ENCODE data around the gene UCP2.
A peak's percentile ranks its signal among the peaks of the same experiment; 100 is the strongest.
"Not testable (repeated sequence)": the region's sequence is repeated elsewhere in the genome, so short reads cannot be mapped to it uniquely, and the experiment has no call there.

The UCP2 gene

DNA sequence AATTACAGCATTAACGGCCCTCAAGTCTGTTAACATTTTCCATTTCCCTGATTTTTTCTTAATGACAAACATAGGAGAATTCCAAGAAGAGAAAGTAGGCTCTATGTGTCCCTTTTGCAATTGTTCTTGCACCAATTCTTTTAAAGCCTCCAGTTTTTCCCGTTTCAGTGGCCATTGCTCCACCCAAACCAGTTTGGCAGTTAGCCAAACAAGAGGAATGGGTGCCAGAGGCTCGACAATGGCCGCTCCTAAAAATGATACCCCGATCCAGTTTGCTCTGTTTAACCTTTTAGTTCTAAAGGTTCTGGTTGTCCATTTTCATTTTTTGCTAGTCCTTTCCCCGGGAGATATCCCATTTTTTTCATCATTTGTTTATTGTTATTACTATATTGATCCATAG lies 38.6 kb downstream of the UCP2 start:
- no peak for DNase-seq (ENCODE audit: low read depth)

DNA sequence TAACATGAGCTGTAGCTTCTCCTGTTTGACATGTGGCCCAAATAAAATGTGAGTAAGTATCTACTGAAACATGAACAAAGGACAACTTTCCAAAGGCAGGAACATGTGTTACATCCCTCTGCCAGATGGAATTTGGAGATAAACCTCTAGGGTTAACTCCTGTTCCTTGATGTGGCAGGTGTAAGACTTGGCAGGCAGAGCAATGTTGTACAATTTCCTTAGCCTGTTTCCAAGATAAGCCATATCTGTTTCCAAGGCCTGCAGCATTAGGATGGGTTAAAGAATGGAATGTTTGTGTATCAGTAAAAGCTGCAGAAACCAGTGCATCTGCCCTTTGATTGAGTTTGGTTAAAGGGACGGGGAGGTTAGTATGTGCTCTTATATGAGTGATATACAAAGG lies 40.6 kb downstream of the UCP2 start:
- DNase-seq (ENCODE audit: low read depth): no peak

DNA sequence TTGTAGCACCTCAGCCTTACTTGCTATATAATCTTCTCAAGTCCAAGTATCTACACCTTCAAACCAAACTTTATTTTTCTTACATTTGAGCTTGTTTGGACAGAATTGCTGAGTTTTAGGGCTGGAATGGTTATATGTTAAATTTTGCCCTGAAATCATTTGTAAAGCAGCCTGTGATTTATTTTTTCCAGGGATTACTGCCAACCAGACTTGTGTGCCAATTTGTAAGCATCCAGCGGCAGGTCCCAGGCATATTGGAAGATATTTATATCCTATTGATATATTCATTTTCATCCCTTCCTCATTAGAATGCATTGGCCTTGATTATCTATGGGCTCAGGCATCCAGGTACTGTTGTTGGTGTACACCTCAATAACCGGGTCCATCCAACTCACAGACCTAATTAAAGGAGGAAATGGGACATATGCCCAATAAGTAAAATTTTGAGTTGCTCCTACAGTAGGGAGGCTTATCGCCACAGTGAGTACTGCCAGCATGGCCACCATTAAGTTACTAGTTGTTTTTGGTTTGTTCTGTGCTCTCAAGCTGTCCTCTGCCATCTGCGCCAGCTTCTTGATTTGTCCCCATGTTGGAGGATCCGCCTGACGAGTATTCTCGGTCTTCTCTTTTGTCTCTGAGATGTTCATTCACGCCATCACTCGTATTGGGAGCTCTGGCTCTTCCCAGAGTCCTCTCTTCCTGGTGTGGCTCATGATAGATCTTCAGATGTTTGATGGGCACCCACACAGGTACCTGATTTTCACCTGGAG lies 41.7 kb downstream of the UCP2 start:
- DNase-seq (ENCODE audit: low read depth): no peak

DNA sequence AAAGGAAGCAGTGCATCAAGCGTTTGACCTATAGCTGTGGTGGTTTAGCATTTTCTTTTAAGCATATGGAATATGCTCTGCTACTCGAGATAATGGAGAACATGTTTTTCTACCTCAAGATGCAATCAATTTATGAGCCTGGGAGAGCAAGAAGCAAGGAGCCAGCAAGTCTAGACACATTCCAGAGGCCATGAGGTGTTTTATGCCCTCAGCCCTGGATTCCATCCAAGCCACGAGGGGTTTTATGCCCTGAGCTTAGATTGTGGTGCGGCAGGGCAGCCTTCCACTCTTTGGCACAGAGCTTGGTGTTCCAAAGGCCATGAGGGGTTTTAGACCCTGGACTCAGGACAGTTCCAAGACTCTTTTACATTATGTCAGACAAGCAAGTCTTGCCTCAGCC lies 43.5 kb downstream of the UCP2 start:
- DNase-seq (ENCODE audit: low read depth): peak; percentile 32

DNA sequence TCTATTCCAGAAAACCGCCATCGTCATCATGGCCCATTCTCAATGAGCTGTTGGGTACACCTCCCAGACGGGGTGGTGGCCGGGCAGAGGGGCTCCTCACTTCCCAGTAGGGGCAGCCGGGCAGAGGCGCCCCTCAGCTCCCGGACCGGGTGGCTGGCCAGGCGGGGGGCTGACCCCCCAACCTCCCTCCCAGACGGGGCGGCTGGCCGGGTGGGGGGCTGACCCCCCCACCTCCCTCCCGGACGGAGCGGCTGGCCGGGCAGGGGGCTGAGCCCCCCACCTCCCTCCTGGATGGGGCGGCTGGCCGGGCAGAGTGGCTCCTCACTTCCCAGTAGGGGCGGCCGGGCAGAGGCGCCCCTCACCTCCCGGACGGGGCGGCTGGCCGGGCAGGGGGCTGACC lies 46.6 kb downstream of the UCP2 start:
- not testable (repeated sequence) for DNase-seq (ENCODE audit: low read depth)

DNA sequence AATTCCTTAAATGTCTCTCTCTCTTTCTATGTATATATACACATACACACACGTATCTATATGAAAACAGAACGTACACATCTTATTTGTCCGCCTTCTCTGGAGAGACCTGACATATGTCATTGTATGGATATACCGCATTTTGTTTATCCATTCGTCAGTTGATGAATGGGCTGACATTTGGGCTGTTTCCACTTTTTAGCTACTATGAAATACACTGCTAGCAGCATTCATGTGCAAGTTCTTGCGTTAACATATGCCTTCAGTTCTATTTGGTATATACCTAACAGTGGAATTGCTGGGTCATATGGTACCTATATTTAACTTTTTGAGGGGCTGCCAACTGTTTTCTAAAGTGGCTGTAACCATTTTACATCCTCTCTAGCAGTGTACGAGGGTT lies 49.9 kb downstream of the UCP2 start:
- DNase-seq (ENCODE audit: low read depth): no peak

DNA sequence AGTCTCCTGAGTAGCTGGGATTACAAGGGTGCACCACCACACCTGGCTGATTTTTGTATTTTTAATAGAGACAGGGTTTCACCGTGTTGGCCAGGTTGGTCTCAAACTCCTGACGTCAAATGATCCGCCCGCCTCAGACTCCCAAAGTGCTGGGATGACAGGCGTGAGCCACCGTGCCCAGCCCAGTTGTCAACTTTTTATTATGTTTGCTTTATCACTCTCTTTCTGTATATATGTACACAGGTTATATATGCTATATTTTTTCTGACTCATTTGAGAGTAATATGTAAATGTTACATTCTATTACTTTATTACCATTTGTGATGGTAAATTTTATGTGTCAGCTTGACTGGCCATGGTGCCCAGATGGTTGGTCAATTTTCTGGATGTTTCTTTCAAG lies 50.7 kb downstream of the UCP2 start:
- no peak for DNase-seq (ENCODE audit: low read depth)

DNA sequence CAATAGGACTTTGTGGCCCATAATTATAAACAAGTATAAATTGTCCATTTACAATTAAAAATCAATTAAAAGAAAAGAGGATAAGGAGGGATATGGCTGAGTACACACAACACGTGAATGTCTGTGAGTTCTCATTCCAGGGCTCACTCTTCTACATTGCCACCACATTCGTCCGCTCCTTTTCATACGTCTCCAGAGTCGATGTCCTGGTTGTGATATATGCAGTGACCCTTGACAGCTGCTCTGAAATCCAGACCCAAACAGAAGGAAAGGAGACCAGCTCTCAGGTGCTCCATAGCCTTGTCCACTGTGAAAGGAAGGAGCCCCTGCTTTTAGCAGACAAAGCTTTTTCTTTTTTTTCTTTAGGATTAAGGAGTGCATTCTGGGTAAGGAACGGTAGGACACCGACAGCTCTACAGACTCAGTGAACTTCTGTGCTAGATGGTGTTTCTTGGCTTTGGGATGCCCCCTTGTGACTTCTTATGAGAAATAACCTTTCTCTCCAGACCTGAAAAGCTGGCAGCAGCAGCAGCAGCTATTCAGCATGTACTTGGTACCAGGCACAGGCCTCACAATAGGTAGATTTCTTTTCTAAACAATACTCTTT lies 51.5 kb downstream of the UCP2 start:
- DNase-seq (ENCODE audit: low read depth): peak; percentile 76

DNA sequence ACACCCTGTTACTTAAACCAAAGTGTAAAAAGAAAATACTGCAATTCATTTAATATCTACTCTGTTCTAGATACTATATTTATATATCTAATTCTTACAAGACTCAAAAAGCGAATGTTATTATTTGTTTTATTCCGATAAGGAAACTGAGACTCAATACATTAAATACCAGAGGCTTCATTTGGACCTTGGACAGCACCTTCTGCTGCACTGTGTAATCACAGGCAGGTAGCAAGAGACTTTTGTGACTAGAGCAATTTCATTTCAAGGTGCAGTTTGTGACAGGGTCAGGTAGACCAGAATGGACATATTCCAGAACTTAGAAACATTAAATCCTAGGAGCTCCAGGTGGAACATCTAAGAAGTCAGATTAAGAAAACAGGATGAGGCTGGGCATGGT lies 53.3 kb downstream of the UCP2 start:
- no peak for DNase-seq (ENCODE audit: low read depth)

Data from EH (cell line).